Activated CD4-positive, alpha-beta T cell treated with anti-CD3 and anti-CD28 coated beads, Interleukin-10, Interleukin-2, amounts not matched to agents 100 ng/mL and 50 ng/mL, durations not matched to agents 16 hours and 8 hours (primary cell): Measurements from ENCODE around the gene GRB14.
"Not testable (repeated sequence)": the region's sequence is repeated elsewhere in the genome, so short reads cannot be mapped to it uniquely, and the experiment has no call there.

Source experiments
- DNase-seq: peaks from one replicate; pipeline ENCODE4 v3.0.0-alpha.2; 2020

The GRB14 gene

GRCh38 chr2:164554487-164554886 lies 66.8 kb downstream of the GRB14 start:
- DNase-seq = no peak

DNA sequence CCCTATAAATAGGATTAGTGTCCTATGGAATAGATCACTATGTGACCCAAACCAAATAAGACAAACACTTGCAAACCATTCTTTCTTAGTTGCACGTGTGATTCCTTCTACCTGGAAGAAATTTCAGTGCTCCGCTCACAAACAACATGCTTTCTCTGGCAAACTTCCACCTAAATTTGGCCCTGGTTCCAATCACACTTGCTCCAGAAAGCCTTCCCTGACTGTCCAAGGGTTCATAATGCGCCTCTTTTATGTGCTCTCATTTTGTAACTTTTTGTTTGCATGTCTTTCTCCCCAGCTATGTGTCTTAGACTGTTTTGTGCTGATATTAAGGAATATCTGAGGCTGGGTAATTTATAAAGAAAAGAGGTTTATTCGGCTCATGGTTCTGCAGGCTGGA lies 69.8 kb downstream of the GRB14 start:
- no peak for DNase-seq

- not testable (repeated sequence) for DNase-seq
These were observed 71.6 kb downstream of the GRB14 start for GRCh38 chr2:164549705-164550104.

GRCh38 chr2:164545484-164545883 lies 75.8 kb downstream of the GRB14 start:
- no peak for DNase-seq

- DNase-seq = no peak
These were observed 78.7 kb downstream of the GRB14 start for GRCh38 chr2:164542581-164543021.

DNA sequence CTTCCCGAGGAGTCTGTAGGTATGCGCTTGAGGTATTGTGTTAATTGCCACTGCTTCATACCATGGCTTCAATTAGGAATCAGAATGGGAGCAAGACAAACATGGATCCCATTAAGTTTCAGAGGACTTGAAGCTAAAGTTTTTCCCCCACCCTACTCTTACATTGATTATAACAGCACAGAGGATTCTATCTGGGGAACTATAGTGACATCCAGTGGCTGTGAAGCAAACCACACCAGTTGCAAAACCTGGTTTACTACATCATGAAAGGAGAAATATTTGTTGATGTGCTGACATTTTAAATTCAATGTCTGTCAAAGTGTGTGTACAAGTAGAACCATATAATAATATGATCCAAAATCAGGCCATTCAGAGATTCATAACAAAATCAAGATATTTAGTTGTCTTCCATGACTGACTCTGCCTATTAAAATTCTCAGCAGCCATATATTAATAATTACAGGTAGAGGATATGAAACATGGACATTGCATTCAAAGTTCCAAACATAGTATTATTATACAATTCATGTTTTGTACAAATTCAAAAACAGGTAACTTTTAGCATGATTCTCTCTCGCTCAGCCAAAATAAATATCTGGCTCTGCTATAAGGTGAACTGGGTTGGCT lies 82.9 kb downstream of the GRB14 start:
- DNase-seq = peak; percentile 11

DNA sequence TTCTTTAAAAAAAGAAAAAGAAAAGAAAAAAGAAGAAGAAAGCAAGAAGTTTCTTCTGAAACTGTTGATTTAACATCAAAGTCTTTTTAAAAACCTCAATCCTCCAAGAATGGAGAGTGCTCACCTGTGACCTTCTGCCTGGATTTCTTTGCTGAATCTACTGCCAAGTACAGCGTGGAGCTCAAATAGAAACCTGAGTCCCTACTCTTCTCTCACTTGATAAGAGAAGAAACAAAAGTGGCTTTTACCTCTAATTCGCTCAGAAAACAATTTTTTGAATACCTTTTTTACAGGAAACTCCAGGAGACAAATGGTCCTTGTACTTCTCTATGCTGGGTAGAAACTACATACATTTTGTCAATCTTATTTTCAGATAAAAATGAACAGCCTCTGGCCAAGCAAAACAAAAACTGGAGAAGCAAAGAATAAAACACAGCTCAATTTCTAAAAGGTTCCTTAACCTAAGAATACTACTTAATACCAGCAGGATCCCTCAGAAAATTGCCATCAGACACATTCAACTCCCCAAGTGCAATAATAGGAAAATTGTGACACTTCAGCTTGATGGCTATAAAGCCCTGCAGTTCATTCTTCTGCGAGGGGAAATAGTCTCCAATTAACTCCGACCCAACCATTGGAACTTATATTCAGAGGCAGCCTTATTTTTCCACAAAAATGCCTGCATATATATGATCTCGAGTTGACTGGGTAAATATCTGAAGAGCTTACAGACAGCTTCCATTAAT lies 85.8 kb downstream of the GRB14 start:
- DNase-seq = no peak

- DNase-seq = no peak
These were observed 90.8 kb downstream of the GRB14 start for GRCh38 chr2:164530464-164530863.

DNA sequence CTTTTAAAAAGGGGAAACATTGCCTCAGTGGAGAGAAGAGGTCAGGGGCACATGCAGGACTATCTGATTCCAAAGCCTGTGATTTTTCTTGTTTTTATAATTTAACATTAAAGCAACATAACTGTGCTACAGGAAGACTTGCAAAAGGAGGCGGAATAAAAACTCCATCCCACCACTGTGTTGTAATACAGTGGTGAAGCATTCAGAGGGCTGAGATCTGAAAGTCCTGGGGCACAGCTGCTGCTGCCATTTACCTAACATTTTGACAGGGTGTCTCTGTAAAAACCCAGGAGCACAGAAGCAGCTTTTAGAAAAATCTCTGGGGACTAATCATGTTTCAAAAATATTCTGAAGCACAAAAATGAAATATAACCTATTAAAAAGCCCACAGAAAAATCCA lies 97.6 kb downstream of the GRB14 start:
- no peak for DNase-seq

- DNase-seq = no peak
These were observed 98.3 kb downstream of the GRB14 start for GRCh38 chr2:164523009-164523408.

DNA sequence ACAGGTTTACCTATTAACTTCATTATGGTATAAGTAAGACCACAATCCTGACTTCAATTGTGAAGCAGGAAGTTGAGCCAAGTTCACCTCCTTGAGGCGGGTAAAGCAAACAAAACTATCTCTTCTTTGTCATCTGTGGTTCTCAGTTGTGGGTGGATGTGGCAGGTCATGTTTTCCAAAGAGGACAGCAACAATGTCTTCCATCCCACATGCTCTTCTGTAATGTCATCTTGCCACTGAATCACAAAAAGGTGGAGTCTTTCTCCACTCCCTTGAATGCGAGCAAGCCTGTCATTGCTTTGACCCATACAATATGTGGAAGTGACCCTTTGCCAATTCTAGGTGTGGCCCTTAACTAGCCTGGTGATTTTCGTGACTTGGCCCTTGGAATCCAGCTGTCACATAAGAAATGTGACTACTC lies 98.7 kb downstream of the GRB14 start:
- no peak for DNase-seq

GRCh38 chr2:164515734-164516133 lies 105.5 kb downstream of the GRB14 start:
- no peak for DNase-seq

GRCh38 chr2:164515030-164515429 lies 106.3 kb downstream of the GRB14 start:
- no peak for DNase-seq

GRCh38 chr2:164514491-164514890 lies 106.8 kb downstream of the GRB14 start:
- DNase-seq = no peak

DNA sequence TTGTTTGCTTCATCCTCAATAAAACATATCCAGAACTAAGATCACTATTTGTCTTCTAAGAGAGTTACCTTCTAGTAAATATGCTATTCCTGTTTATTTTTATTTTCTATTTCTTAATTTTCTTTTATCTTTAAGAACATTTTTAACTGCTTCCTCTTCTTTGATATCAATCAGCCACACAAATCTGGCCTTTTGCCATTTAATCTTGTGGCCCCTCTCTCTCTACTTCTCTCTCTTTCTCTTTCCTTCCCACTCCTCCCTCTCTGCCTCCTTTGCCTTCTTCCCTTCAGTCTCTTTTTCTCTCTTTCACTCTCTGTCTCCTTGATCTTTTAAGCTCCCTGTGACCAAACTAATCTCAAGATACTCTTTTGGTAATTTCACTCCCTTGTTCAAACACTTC lies 108.4 kb downstream of the GRB14 start:
- no peak for DNase-seq

- no peak for DNase-seq
These were observed 109.5 kb downstream of the GRB14 start for GRCh38 chr2:164511738-164512137.

GRCh38 chr2:164510895-164511294 lies 110.4 kb downstream of the GRB14 start:
- no peak for DNase-seq

DNA sequence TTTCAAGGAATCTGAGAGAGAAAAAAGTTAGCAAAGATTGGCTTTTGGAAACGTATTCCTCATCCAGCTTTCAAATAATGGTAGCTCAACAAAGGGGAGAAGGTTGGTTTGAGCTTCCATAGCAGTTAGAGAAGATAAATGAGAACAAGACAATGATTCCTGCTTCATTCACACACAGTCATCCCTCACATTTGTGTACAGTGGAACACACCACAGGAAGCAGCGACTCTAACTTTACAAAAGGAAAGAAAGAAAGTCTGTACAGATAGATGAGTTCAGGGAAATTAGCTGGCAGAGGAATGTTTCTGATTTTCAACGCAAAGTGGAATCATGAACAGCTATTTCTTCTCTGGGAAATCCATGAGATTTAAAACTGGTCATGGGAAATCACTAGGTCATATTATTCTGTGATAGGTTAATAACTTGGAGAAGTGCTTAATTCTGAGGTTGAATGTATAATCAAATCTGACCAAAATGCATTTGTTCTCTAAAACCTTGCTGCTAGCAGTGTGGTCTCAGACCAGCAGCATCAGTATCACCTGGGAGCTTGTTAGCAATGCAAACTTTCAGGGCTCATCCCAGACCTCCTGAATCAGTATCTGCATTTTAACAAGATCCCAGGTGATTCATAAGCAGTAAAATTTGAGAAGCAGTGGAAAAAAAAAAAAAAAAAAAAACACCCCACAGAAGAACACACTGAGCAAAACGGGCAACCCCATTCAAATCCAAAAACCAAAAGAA lies 112.0 kb downstream of the GRB14 start:
- no peak for DNase-seq

- no peak for DNase-seq
These were observed 117.0 kb downstream of the GRB14 start for GRCh38 chr2:164504253-164504652.

- no peak for DNase-seq
These were observed 122.4 kb downstream of the GRB14 start for GRCh38 chr2:164498836-164499235.

GRCh38 chr2:164496881-164497280 lies 124.4 kb downstream of the GRB14 start:
- DNase-seq = no peak

GRCh38 chr2:164496421-164496820 lies 124.9 kb downstream of the GRB14 start:
- DNase-seq = no peak

GRCh38 chr2:164495491-164496223 lies 125.6 kb downstream of the GRB14 start:
- DNase-seq = no peak
